ENCODE results near the gene RPL9.

GRCh38 chr4:39450618-39451017, 8.1 kb downstream of the RPL9 start:
- no peak for TF ChIP-seq CTCF (IDR thresholded peaks at IDR 0.05)
- no peak for TF ChIP-seq POLR2A (IDR thresholded peaks at IDR 0.05)
